Keratinocyte (primary cell): ENCODE data around the gene HSPG2. TPM values are rescaled to one million over a fixed set of nuclear protein-coding genes. Genes with fewer than 3 reads are reported as not detected.

Experiments used
- DNase-seq: peaks from one replicate; pipeline ENCODE4 v3.0.0-alpha.2; 2011; ENCODE audit warnings: low read depth, missing footprints, low spot score
- FAIRE-seq: peaks from 2 replicates; lab custom pipeline; 2011; peaks lifted over from hg19 to GRCh38; lab: Jason Lieb, UNC
- H2AFZ ChIP-seq: 2 replicates; pipeline ENCODE4 v1.6.0; 2012; ENCODE audit warnings: low read length, control low read depth, inconsistent platforms; ENCODE audit not compliant: control insufficient read depth
- H3K27ac ChIP-seq: 2 replicates; pipeline ENCODE4 v1.5.1; 2011; ENCODE audit warnings: low read length; ENCODE audit not compliant: control insufficient read depth, insufficient read depth
- H3K27me3 ChIP-seq: 3 replicates; pipeline ENCODE4 v1.6.0; 2011; ENCODE audit warnings: low read length; ENCODE audit not compliant: control insufficient read depth, insufficient read depth; ENCODE audit errors: extremely low read depth
- H3K36me3 ChIP-seq, 2 experiments: 2 replicates in 1 of 2; 3 replicates in 1 of 2; pipeline ENCODE4 v1.5.1; 2011; ENCODE audit warnings: low read length in 2 of 2, mild to moderate bottlenecking in 1 of 2; ENCODE audit not compliant: control insufficient read depth in 2 of 2, insufficient read depth in 2 of 2; ENCODE audit errors: extremely low read depth in 1 of 2
- H3K4me1 ChIP-seq: 3 replicates; pipeline ENCODE4 v1.5.1; 2011; ENCODE audit warnings: low read length; ENCODE audit not compliant: control insufficient read depth, insufficient read depth; ENCODE audit errors: extremely low read depth
- H3K4me2 ChIP-seq: 3 replicates; pipeline ENCODE4 v1.6.0; 2011; ENCODE audit warnings: low read depth, low read length; ENCODE audit not compliant: control insufficient read depth, insufficient read depth; ENCODE audit errors: extremely low read depth
- H3K4me3 ChIP-seq, 3 experiments: fragments of 200-600 bp in 1 of 3; sonication (generic) in 1 of 3; 2 replicates in 2 of 3; 3 replicates in 1 of 3; pipeline ENCODE4 v1.5.1; 2011 to 2016; ENCODE audit warnings: low read length in 3 of 3, mild to moderate bottlenecking in 3 of 3, control low read depth in 2 of 3, inconsistent platforms in 1 of 3, low read depth in 1 of 3, mixed read lengths in 1 of 3, mixed run types in 1 of 3, moderate library complexity in 1 of 3; ENCODE audit not compliant: control insufficient read depth in 2 of 3, insufficient read depth in 2 of 3; ENCODE audit errors: extremely low read depth in 1 of 3
- H3K79me2 ChIP-seq: 2 replicates; pipeline ENCODE4 v1.6.0; 2012; ENCODE audit warnings: low read length; ENCODE audit not compliant: control insufficient read depth, insufficient read depth
- H3K9ac ChIP-seq: 3 replicates; pipeline ENCODE4 v1.6.0; 2011; ENCODE audit warnings: low read length; ENCODE audit not compliant: control insufficient read depth, insufficient read depth; ENCODE audit errors: extremely low read depth
- H3K9me1 ChIP-seq: 3 replicates; pipeline ENCODE4 v1.6.0; 2011; ENCODE audit warnings: low read length; ENCODE audit not compliant: control insufficient read depth, insufficient read depth; ENCODE audit errors: extremely low read depth
- H3K9me3 ChIP-seq: 2 replicates; pipeline ENCODE4 v1.5.1; 2012; ENCODE audit warnings: low read depth, low read length; ENCODE audit not compliant: control insufficient read depth
- H4K20me1 ChIP-seq: 3 replicates; pipeline ENCODE4 v1.6.0; 2011; ENCODE audit warnings: low read length; ENCODE audit not compliant: control insufficient read depth, insufficient read depth; ENCODE audit errors: extremely low read depth
- EZH2 ChIP-seq: IDR thresholded peaks from one replicate; pipeline ENCODE4 v1.6.1; 2012; ENCODE audit warnings: inconsistent platforms, mild to moderate bottlenecking, low read length, moderate library complexity
- dilution Hi-C: fragments of 300-500 bp; cut with MboI; formaldehyde crosslinking; loops from one replicate; pipeline ENCODE4 v1.7.0; 2020; ENCODE audit warnings: low sequenced_read_pairs; ENCODE audit not compliant: extremely low pct_ligation_motif_present
- polyA plus RNA-seq, 5 experiments: library from polyadenylated mRNA; depleted of rRNA in 3 of 5; stranded (reverse) in 3 of 5; stranded (forward) in 1 of 5; unstranded in 1 of 5; fragments of >200 nt; gene quantifications; 1 replicate in 1 of 5; 2 replicates in 3 of 5; 3 replicates in 1 of 5; pipeline versions ENCODE4 v1.2.1 to v1.2.3, GENCODE V29; 2011 to 2012; ENCODE audit warnings: missing spikeins in 2 of 5, low read depth in 1 of 5, low replicate concordance in 1 of 5
- TF ChIP-seq, protein P1 (sequence below), 3 experiments: IDR thresholded peaks in 1 of 3; conservative IDR thresholded peaks in 1 of 3; optimal IDR thresholded peaks in 1 of 3; 2 replicates in 2 of 3; 3 replicates in 1 of 3; pipeline versions ENCODE3 to v1.5.1; 2011; ENCODE audit warnings: low read length in 3 of 3, mild to moderate bottlenecking in 3 of 3, moderate library complexity in 2 of 3, control low read depth in 1 of 3, inconsistent platforms in 1 of 3; ENCODE audit not compliant: insufficient read depth in 2 of 3; ENCODE audit errors: extremely low read depth in 1 of 3

Gene HSPG2
- polyA plus RNA-seq, 1 donor (not counting 4 experiments of a cell fraction or from before 2014, with no cell fraction given): 9.0 TPM

DNA sequence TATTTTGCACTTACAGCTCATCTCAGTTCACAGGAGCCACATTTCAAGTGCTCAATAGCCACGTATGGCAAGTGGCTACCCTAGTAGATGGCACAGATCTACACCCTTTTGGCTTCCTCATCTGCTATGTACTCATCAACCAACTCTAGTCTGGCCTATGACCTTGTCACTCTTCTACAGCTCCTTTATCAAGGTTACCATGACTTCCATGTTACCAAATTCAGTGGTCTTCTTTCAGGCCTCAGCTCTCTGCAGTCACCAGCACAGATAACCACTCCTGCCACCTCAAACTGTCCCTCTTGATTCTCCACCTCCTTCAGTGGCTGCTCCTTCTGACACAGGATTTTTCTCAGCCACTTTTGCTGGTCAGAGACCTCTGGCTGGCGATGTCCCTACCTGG, 142.5 kb downstream of the HSPG2 start:
- DNase-seq: no peak
- no peak overlapping the region for H3K4me3 ChIP-seq
- H2AFZ ChIP-seq: no peak overlapping the region
- FAIRE-seq: no peak
- no peaks in the 10 kb centered on the region for H3K27me3 ChIP-seq
- dilution Hi-C loops: no loop called here
- H3K9me3 ChIP-seq: peaks cover 4% of the 10 kb centered on the region
- no peaks in the 10 kb centered on the region for H3K36me3 ChIP-seq
- no peak overlapping the region for H3K9ac ChIP-seq
- no peaks in the 10 kb centered on the region for H3K9me1 ChIP-seq
- H3K79me2 ChIP-seq: no peaks in the 10 kb centered on the region
- no peak overlapping the region for H3K27ac ChIP-seq
- H3K4me1 ChIP-seq: peaks cover 3% of the 10 kb centered on the region
- H3K4me2 ChIP-seq: no peak overlapping the region
- H4K20me1 ChIP-seq: no peaks in the 10 kb centered on the region
- TF ChIP-seq, protein P1, sequence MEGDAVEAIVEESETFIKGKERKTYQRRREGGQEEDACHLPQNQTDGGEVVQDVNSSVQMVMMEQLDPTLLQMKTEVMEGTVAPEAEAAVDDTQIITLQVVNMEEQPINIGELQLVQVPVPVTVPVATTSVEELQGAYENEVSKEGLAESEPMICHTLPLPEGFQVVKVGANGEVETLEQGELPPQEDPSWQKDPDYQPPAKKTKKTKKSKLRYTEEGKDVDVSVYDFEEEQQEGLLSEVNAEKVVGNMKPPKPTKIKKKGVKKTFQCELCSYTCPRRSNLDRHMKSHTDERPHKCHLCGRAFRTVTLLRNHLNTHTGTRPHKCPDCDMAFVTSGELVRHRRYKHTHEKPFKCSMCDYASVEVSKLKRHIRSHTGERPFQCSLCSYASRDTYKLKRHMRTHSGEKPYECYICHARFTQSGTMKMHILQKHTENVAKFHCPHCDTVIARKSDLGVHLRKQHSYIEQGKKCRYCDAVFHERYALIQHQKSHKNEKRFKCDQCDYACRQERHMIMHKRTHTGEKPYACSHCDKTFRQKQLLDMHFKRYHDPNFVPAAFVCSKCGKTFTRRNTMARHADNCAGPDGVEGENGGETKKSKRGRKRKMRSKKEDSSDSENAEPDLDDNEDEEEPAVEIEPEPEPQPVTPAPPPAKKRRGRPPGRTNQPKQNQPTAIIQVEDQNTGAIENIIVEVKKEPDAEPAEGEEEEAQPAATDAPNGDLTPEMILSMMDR (optimal IDR thresholded peaks at IDR 0.05 in 1 of 3, IDR thresholded peaks at IDR 0.05 in 1 of 3, conservative IDR thresholded peaks at IDR 0.05 in 1 of 3; ENCODE audit: extremely low read depth in 1 of 3, insufficient read depth in 2 of 3, low read length in 3 of 3): no peak
- no peak for TF ChIP-seq EZH2

DNA sequence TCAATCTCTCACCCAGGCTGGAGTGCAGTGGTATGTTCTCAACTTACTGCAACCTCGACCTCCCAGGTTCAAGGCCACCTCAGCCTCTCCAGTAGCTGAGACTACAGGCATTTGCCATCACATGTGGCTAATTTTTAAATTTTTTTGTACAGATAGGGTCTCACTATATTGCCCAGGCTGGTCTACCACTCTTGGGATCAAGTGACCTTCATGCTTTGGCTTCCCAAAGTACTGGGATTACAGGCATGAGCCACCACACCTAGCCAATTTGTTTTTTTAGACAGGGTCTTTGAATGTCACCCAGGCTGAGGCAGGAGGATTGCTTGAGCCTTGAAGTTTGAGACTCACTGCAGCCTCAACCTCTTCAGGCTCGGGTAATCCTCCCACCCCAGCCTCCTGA, 144.0 kb downstream of the HSPG2 start:
- no peaks in the 10 kb centered on the region for H3K79me2 ChIP-seq
- no peak overlapping the region for H3K27ac ChIP-seq
- peaks cover 10% of the 10 kb centered on the region for H3K4me1 ChIP-seq
- DNase-seq (no peak), FAIRE-seq (no peak)
- no peak overlapping the region for H3K4me2 ChIP-seq
- TF ChIP-seq EZH2: no peak
- TF ChIP-seq, protein P1 (optimal IDR thresholded peaks at IDR 0.05 in 1 of 3, IDR thresholded peaks at IDR 0.05 in 1 of 3, conservative IDR thresholded peaks at IDR 0.05 in 1 of 3; ENCODE audit: extremely low read depth in 1 of 3, insufficient read depth in 2 of 3, low read length in 3 of 3): no peak
- H3K9me1 ChIP-seq: no peaks in the 10 kb centered on the region
- peaks cover 4% of the 10 kb centered on the region for H3K9me3 ChIP-seq
- no peak overlapping the region for H3K4me3 ChIP-seq
- no peaks in the 10 kb centered on the region for H3K27me3 ChIP-seq
- no peaks in the 10 kb centered on the region for H4K20me1 ChIP-seq
- dilution Hi-C loops: no loop called here
- no peak overlapping the region for H2AFZ ChIP-seq
- no peaks in the 10 kb centered on the region for H3K36me3 ChIP-seq
- H3K9ac ChIP-seq: no peak overlapping the region
